ENCODE results near the gene WDR86. TPM values are rescaled to one million over a fixed set of nuclear protein-coding genes. Genes with fewer than 3 reads are reported as not detected.

WDR86 gene
- total and polyA plus RNA-seq, 2 of the 8 experiments (the other 6 are each of a cell fraction or from before 2014, with no cell fraction given), result 12.7 to 15.8 TPM

DNA sequence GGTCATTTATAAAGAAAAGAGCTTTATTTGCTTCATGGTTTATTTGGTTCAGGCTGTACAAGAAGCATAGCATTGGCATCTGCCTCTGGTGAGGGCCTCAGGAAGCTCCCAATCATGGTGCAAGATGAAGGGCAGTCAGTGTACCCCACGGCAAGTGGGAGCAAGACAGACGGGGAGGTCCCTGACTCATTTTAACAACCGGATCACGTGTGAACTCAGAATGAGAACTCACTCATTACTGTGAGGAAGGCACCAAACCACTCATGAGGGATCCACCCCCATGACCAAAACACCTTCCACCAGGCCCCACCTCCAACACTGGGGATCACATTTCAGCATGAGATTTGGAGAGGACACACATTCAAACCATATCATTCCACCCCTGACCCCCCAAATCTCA lies 45.9 kb upstream of the WDR86 start (continued):
- TF ChIP-seq, protein P1, sequence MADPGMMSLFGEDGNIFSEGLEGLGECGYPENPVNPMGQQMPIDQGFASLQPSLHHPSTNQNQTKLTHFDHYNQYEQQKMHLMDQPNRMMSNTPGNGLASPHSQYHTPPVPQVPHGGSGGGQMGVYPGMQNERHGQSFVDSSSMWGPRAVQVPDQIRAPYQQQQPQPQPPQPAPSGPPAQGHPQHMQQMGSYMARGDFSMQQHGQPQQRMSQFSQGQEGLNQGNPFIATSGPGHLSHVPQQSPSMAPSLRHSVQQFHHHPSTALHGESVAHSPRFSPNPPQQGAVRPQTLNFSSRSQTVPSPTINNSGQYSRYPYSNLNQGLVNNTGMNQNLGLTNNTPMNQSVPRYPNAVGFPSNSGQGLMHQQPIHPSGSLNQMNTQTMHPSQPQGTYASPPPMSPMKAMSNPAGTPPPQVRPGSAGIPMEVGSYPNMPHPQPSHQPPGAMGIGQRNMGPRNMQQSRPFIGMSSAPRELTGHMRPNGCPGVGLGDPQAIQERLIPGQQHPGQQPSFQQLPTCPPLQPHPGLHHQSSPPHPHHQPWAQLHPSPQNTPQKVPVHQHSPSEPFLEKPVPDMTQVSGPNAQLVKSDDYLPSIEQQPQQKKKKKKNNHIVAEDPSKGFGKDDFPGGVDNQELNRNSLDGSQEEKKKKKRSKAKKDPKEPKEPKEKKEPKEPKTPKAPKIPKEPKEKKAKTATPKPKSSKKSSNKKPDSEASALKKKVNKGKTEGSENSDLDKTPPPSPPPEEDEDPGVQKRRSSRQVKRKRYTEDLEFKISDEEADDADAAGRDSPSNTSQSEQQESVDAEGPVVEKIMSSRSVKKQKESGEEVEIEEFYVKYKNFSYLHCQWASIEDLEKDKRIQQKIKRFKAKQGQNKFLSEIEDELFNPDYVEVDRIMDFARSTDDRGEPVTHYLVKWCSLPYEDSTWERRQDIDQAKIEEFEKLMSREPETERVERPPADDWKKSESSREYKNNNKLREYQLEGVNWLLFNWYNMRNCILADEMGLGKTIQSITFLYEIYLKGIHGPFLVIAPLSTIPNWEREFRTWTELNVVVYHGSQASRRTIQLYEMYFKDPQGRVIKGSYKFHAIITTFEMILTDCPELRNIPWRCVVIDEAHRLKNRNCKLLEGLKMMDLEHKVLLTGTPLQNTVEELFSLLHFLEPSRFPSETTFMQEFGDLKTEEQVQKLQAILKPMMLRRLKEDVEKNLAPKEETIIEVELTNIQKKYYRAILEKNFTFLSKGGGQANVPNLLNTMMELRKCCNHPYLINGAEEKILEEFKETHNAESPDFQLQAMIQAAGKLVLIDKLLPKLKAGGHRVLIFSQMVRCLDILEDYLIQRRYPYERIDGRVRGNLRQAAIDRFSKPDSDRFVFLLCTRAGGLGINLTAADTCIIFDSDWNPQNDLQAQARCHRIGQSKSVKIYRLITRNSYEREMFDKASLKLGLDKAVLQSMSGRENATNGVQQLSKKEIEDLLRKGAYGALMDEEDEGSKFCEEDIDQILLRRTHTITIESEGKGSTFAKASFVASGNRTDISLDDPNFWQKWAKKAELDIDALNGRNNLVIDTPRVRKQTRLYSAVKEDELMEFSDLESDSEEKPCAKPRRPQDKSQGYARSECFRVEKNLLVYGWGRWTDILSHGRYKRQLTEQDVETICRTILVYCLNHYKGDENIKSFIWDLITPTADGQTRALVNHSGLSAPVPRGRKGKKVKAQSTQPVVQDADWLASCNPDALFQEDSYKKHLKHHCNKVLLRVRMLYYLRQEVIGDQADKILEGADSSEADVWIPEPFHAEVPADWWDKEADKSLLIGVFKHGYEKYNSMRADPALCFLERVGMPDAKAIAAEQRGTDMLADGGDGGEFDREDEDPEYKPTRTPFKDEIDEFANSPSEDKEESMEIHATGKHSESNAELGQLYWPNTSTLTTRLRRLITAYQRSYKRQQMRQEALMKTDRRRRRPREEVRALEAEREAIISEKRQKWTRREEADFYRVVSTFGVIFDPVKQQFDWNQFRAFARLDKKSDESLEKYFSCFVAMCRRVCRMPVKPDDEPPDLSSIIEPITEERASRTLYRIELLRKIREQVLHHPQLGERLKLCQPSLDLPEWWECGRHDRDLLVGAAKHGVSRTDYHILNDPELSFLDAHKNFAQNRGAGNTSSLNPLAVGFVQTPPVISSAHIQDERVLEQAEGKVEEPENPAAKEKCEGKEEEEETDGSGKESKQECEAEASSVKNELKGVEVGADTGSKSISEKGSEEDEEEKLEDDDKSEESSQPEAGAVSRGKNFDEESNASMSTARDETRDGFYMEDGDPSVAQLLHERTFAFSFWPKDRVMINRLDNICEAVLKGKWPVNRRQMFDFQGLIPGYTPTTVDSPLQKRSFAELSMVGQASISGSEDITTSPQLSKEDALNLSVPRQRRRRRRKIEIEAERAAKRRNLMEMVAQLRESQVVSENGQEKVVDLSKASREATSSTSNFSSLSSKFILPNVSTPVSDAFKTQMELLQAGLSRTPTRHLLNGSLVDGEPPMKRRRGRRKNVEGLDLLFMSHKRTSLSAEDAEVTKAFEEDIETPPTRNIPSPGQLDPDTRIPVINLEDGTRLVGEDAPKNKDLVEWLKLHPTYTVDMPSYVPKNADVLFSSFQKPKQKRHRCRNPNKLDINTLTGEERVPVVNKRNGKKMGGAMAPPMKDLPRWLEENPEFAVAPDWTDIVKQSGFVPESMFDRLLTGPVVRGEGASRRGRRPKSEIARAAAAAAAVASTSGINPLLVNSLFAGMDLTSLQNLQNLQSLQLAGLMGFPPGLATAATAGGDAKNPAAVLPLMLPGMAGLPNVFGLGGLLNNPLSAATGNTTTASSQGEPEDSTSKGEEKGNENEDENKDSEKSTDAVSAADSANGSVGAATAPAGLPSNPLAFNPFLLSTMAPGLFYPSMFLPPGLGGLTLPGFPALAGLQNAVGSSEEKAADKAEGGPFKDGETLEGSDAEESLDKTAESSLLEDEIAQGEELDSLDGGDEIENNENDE (IDR thresholded peaks at IDR 0.05; ENCODE audit: insufficient replicate concordance, low read length), result no peak
- no peak for TF ChIP-seq GABPA (IDR thresholded peaks at IDR 0.05; ENCODE audit: borderline replicate concordance, insufficient read depth, low read length)
- no peak for TF ChIP-seq CHD2 (IDR thresholded peaks at IDR 0.05; ENCODE audit: low read length)
- no peak for TF ChIP-seq CHD1 (IDR thresholded peaks at IDR 0.05; ENCODE audit: low read depth, low read length)
- no peak for TF ChIP-seq TBP (IDR thresholded peaks at IDR 0.05; ENCODE audit: low read depth, low read length)
- TF ChIP-seq SP1 (IDR thresholded peaks at IDR 0.05; ENCODE audit: low read depth, low read length), result no peak
- no peak for TF ChIP-seq SP2 (IDR thresholded peaks at IDR 0.05; ENCODE audit: low read length)
- no peak for TF ChIP-seq KDM4A (IDR thresholded peaks at IDR 0.05; ENCODE audit: low read depth, low read length, severe bottlenecking)
- no peak for TF ChIP-seq POU5F1 (IDR thresholded peaks at IDR 0.05; ENCODE audit: low read depth, low read length)
- TF ChIP-seq TEAD4 (IDR thresholded peaks at IDR 0.05; ENCODE audit: low read depth, low read length), result no peak
- TF ChIP-seq CEBPB (IDR thresholded peaks at IDR 0.05; ENCODE audit: low read depth, low read length), result no peak
- TF ChIP-seq KDM1A (IDR thresholded peaks at IDR 0.05; ENCODE audit: borderline replicate concordance, low read length), result no peak
- TF ChIP-seq RNF2 (IDR thresholded peaks at IDR 0.05; ENCODE audit: borderline replicate concordance, low read depth, low read length, missing control alignments, poor library complexity, severe bottlenecking), result no peak
